Measurements from ENCODE around the gene TRAPPC8.

Gene TRAPPC8

DNA sequence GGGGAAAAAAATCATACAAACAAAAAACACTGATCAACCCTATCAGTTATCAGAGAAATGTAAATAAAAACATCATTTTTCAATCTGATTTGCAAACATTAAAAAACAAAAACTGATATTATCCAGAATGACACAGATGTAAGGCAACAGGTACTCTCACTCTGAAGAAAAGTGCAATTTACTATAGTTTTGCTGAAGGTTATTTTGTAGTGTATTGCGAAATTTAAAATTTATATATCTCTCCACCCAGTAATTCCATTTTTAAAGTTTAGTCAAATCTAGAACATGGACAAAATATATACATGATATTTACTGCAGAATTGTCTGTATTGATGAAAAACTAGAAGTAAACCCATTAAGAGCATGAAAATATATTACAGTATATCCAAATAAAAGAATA, 79.8 kb downstream of the TRAPPC8 start:
- no CpG with 5 or more reads among the region's 1 CpG for WGBS (ENCODE audit: insufficient coverage, insufficient read length)
- no peaks in the 10 kb centered on the region for H3K27me3 ChIP-seq (ENCODE audit: control insufficient read depth, insufficient read depth, low read length)
- no peak overlapping the region for H3K27ac ChIP-seq (ENCODE audit: low read length)
- no peaks in the 10 kb centered on the region for H3K4me1 ChIP-seq (ENCODE audit: control insufficient read depth, insufficient read depth, low read length)
- no peak overlapping the region for H3K4me3 ChIP-seq (ENCODE audit: low read length)
- no peaks in the 10 kb centered on the region for H3K9me3 ChIP-seq (ENCODE audit: control insufficient read depth, insufficient read depth, low read length)
- DNase-seq (ENCODE audit: low read depth, low spot score): no peak
- no peaks in the 10 kb centered on the region for H3K36me3 ChIP-seq (ENCODE audit: control insufficient read depth, insufficient read depth, low read length)

DNA sequence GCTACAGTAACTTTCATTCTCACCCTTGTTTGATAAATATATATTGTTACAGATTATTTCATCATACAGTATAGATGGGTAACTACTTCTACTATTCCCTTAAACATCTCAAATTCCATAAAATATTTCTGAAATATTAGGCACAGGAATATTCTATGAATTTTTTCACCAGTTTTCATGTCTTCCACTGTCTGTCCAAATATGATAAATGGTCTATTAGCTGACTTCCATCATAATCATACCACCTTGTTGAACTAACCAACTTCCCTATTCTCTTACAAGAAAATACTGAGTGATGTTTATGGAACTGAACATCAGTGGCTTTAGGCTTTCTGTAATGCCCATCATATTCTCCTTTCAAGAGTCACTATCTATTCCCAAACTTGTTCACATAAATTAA, 82.4 kb downstream of the TRAPPC8 start:
- Histone ChIP-seq H3K27me3 (ENCODE audit: control insufficient read depth, insufficient read depth, low read length) (no peaks in the 10 kb centered on the region), H3K9me3 (ENCODE audit: control insufficient read depth, insufficient read depth, low read length) (no peaks in the 10 kb centered on the region), H3K27ac (ENCODE audit: low read length) (no peak overlapping the region), H3K4me1 (ENCODE audit: control insufficient read depth, insufficient read depth, low read length) (no peaks in the 10 kb centered on the region), H3K36me3 (ENCODE audit: control insufficient read depth, insufficient read depth, low read length) (no peaks in the 10 kb centered on the region), H3K4me3 (ENCODE audit: low read length) (no peak overlapping the region)
- no peak for DNase-seq (ENCODE audit: low read depth, low spot score)

DNA sequence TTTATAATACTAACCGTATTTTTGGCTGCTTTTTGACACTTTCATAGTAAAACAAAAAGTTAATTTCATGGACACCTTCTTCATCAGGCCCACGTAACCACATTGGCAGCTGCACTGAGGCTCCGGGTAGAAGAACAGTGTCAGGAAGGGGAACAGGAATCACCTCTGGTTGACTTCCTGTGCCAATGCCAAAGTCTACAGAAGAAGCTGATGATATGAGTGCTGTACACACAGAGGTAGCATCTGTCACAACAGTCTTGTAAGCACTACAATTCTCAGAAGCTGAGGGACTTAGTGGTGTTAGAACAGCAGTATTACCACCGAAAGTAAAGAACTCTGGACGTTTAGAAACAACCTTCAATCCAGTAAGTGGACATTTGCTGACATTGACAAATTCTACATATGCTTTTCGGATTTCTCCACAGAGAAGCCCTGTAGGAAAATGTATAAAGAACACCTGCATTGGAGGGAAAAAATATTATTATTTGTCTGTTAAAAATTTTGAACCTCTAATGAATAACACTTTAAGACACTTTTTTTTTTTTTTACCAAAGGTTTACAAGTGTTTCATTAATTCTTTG, 85.3 kb downstream of the TRAPPC8 start:
- Histone ChIP-seq H3K36me3 (ENCODE audit: control insufficient read depth, insufficient read depth, low read length) (no peaks in the 10 kb centered on the region), H3K9me3 (ENCODE audit: control insufficient read depth, insufficient read depth, low read length) (no peaks in the 10 kb centered on the region), H3K4me1 (ENCODE audit: control insufficient read depth, insufficient read depth, low read length) (no peaks in the 10 kb centered on the region), H3K27ac (ENCODE audit: low read length) (no peak overlapping the region), H3K27me3 (ENCODE audit: control insufficient read depth, insufficient read depth, low read length) (no peaks in the 10 kb centered on the region), H3K4me3 (ENCODE audit: low read length) (no peak overlapping the region)
- DNase-seq (ENCODE audit: low read depth, low spot score): no peak
- no CpG with 5 or more reads among the region's 6 CpGs for WGBS (ENCODE audit: insufficient coverage, insufficient read length)

DNA sequence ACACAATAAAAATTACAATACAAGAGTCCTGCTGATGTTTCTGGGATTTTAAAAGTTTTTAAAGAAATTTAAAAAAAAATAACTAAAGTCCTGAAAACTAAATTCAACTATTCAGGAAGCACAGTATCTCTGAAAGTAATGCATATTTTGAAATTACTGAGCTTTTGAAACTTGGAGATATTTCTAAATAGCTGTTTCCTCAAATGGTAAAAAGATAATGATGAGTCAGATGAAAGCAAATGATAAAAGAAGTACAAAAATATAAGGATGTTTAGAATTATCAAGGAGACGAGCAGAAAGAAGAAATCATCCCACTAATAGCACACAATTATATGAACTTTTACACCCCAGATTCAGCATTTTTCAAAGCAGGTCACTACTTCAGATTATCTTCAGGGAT, 92.1 kb downstream of the TRAPPC8 start:
- WGBS (ENCODE audit: insufficient coverage, insufficient read length): no CpG with 5 or more reads among the region's 1 CpG
- H3K4me1 ChIP-seq (ENCODE audit: control insufficient read depth, insufficient read depth, low read length): no peaks in the 10 kb centered on the region; the same call in 1 of the 2 replicates
- no peak for DNase-seq (ENCODE audit: low read depth, low spot score)
- H3K27me3 ChIP-seq (ENCODE audit: control insufficient read depth, insufficient read depth, low read length): no peaks in the 10 kb centered on the region
- no peak overlapping the region for H3K27ac ChIP-seq (ENCODE audit: low read length)
- no peaks in the 10 kb centered on the region for H3K9me3 ChIP-seq (ENCODE audit: control insufficient read depth, insufficient read depth, low read length)
- no peak overlapping the region for H3K4me3 ChIP-seq (ENCODE audit: low read length)
- no peaks in the 10 kb centered on the region for H3K36me3 ChIP-seq (ENCODE audit: control insufficient read depth, insufficient read depth, low read length)

DNA sequence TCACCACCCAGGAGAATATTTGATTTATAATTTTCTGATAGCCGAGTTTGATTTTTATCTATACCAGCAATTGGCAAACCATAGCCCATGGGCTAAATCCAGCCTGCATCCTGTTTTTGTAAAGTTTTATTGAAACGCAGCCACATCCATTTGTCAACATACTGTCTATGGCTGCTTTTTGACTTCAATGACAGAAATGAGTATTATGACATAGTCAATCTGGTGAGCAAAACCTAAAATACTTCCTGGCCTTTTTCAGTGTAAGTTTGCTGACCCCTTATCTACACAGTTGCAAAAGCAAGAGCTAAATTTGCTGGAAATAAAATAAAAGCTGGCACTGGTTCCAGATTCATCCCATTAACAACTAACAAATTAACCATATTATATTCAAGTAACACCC, 102.4 kb downstream of the TRAPPC8 start:
- Histone ChIP-seq H3K9me3 (ENCODE audit: control insufficient read depth, insufficient read depth, low read length) (no peaks in the 10 kb centered on the region), H3K36me3 (ENCODE audit: control insufficient read depth, insufficient read depth, low read length) (no peaks in the 10 kb centered on the region; the same call in 1 of the 2 replicates), H3K4me1 (ENCODE audit: control insufficient read depth, insufficient read depth, low read length) (no peaks in the 10 kb centered on the region), H3K4me3 (ENCODE audit: low read length) (no peak overlapping the region), H3K27me3 (ENCODE audit: control insufficient read depth, insufficient read depth, low read length) (no peaks in the 10 kb centered on the region), H3K27ac (ENCODE audit: low read length) (no peak overlapping the region)
- no peak for DNase-seq (ENCODE audit: low read depth, low spot score)
- WGBS (ENCODE audit: insufficient coverage, insufficient read length): no CpG with 5 or more reads among the region's 2 CpGs

DNA sequence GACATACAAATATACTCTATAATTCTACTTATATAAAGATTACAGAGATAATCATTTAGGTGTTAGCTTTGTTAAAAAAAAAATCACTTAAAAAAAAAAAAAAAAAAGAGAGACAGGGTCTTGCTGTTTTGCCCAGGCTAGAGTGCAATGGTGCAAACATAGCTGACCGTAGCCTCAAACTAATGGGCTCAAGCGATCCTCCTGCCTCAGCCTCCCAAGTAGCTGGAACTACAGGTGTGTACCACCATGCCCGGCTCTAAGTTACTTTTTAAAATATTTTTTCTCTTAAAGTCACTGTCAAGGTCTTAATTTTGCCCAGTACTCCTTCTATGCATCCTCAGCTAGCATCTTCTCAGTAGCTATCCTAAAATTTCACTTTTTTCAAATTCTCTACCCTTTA, 105.0 kb downstream of the TRAPPC8 start:
- no peak overlapping the region for H3K4me3 ChIP-seq (ENCODE audit: low read length)

DNA sequence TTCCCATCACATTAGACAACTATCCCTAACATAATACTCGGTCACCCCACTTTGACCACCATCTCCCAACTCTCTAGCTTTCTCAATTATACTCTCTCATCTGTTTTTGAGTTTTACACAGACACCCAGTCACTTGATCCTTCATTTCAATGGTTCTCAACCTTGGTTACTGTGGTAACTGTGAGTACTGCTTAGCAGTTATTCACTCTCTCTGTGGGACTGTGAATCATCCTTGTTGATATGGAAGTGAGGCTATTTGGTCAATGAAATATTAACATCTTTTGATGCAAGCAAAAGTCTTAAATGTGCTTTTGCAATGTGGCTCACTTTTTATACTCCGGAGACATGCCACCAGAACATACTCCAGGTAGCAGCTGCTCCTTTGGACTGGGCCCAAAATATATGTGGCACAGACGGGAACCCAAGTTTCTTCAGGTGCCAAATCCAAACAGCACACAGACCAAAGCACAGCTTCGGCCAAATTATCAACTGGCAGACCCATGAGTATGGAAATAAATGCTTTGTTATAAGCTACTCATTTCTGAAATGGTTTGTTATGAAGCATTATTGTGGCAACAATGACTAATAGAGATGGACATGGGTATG, 107.3 kb downstream of the TRAPPC8 start:
- Histone ChIP-seq H3K4me3 (ENCODE audit: low read length) (no peak overlapping the region), H3K4me1 (ENCODE audit: control insufficient read depth, insufficient read depth, low read length) (no peaks in the 10 kb centered on the region), H3K36me3 (ENCODE audit: control insufficient read depth, insufficient read depth, low read length) (no peaks in the 10 kb centered on the region; the same call in 1 of the 2 replicates), H3K9me3 (ENCODE audit: control insufficient read depth, insufficient read depth, low read length) (no peaks in the 10 kb centered on the region), H3K27me3 (ENCODE audit: control insufficient read depth, insufficient read depth, low read length) (no peaks in the 10 kb centered on the region), H3K27ac (ENCODE audit: low read length) (no peak overlapping the region)
- no peak for DNase-seq (ENCODE audit: low read depth, low spot score)
- 100% methylated on average over 1 of the region's 4 CpGs for WGBS (ENCODE audit: insufficient coverage, insufficient read length)

More for the DNA sequence above, 105.0 kb downstream of the TRAPPC8 start:
- no peaks in the 10 kb centered on the region for H3K27me3 ChIP-seq (ENCODE audit: control insufficient read depth, insufficient read depth, low read length)
- no peaks in the 10 kb centered on the region for H3K9me3 ChIP-seq (ENCODE audit: control insufficient read depth, insufficient read depth, low read length)
- no peaks in the 10 kb centered on the region; the same call in 1 of the 2 replicates for H3K36me3 ChIP-seq (ENCODE audit: control insufficient read depth, insufficient read depth, low read length)
- WGBS (ENCODE audit: insufficient coverage, insufficient read length): no CpG with 5 or more reads among the region's 3 CpGs
- DNase-seq (ENCODE audit: low read depth, low spot score): no peak
- no peak overlapping the region for H3K27ac ChIP-seq (ENCODE audit: low read length)
- H3K4me1 ChIP-seq (ENCODE audit: control insufficient read depth, insufficient read depth, low read length): no peaks in the 10 kb centered on the region

DNA sequence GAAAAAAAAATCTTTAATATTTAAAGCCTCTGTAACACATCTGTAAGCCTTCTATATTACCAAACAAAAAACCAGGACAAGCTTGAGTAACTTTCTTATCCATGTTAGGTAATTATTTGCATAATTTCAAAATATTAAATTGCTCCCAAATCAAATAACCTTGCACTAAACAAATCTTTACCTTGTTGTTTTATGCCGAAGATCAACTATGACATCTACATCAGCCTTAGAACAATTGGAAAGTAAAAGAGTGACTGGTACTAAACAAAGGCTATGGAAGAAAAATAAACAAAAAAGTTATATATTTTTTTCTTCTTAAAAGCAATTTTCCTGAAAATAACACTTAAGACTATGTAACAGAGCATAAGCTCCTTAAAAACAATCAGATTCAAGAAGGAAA, 111.0 kb downstream of the TRAPPC8 start:
- H3K4me1 ChIP-seq (ENCODE audit: control insufficient read depth, insufficient read depth, low read length): no peaks in the 10 kb centered on the region
- H3K4me3 ChIP-seq (ENCODE audit: low read length): no peak overlapping the region
- no peak for DNase-seq (ENCODE audit: low read depth, low spot score)
- no peak overlapping the region for H3K27ac ChIP-seq (ENCODE audit: low read length)
- no CpG with 5 or more reads among the region's 1 CpG for WGBS (ENCODE audit: insufficient coverage, insufficient read length)
- H3K36me3 ChIP-seq (ENCODE audit: control insufficient read depth, insufficient read depth, low read length): no peaks in the 10 kb centered on the region; the same call in 1 of the 2 replicates
- H3K27me3 ChIP-seq (ENCODE audit: control insufficient read depth, insufficient read depth, low read length): no peaks in the 10 kb centered on the region
- H3K9me3 ChIP-seq (ENCODE audit: control insufficient read depth, insufficient read depth, low read length): no peaks in the 10 kb centered on the region

DNA sequence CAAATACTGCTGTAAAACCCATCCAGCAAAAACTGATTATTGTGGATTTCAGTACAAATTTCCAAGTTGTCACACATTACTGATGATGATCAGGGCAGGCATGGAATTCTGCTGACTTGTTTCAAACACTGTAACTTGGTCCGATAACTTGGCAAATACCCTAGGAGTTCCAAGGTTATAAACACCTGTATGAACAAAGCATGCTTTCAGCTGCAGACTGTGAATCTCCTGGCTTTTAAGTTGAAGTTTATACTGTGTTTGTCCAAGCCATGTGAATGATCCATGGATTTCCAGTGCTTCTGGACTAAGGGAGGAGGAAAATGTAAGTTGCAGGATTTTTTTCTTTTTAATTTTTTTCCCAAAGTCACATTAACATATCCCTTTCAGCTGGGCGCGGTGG, 112.2 kb downstream of the TRAPPC8 start:
- no peak overlapping the region for H3K27ac ChIP-seq (ENCODE audit: low read length)
- H3K4me1 ChIP-seq (ENCODE audit: control insufficient read depth, insufficient read depth, low read length): no peaks in the 10 kb centered on the region
- WGBS (ENCODE audit: insufficient coverage, insufficient read length): no CpG with 5 or more reads among the region's 3 CpGs
- H3K27me3 ChIP-seq (ENCODE audit: control insufficient read depth, insufficient read depth, low read length): no peaks in the 10 kb centered on the region
- no peak overlapping the region for H3K4me3 ChIP-seq (ENCODE audit: low read length)
- DNase-seq (ENCODE audit: low read depth, low spot score): no peak
- no peaks in the 10 kb centered on the region; the same call in 1 of the 2 replicates for H3K36me3 ChIP-seq (ENCODE audit: control insufficient read depth, insufficient read depth, low read length)
- H3K9me3 ChIP-seq (ENCODE audit: control insufficient read depth, insufficient read depth, low read length): no peaks in the 10 kb centered on the region

DNA sequence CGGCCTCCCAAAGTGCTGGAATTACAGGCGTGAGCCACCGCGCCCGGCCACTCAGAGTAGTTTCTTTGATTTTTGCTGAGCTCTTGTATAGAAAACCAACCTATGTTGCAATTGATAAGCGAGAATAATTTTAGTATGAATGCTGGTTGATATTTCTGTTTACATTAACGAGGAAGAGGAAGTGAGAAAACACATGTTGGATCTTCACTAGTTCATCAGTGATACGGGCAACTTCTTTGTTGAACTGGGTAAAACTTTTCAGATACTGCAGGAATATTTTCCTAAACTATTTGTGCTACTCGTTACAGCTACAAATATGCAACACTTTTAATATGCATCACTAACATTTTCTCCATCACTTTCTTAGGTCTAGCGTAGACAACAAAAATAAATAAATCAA, 114.3 kb downstream of the TRAPPC8 start:
- 100% methylated on average over 2 of the region's 10 CpGs for WGBS (ENCODE audit: insufficient coverage, insufficient read length)

More for the DNA sequence above, 114.3 kb downstream of the TRAPPC8 start:
- H3K4me1 ChIP-seq (ENCODE audit: control insufficient read depth, insufficient read depth, low read length): peaks cover 3% of the 10 kb centered on the region; the same call in 1 of the 2 replicates
- no peak for DNase-seq (ENCODE audit: low read depth, low spot score)
- H3K9me3 ChIP-seq (ENCODE audit: control insufficient read depth, insufficient read depth, low read length): no peaks in the 10 kb centered on the region
- H3K27ac ChIP-seq (ENCODE audit: low read length): no peak overlapping the region
- H3K4me3 ChIP-seq (ENCODE audit: low read length): no peak overlapping the region
- H3K27me3 ChIP-seq (ENCODE audit: control insufficient read depth, insufficient read depth, low read length): no peaks in the 10 kb centered on the region
- no peaks in the 10 kb centered on the region; the same call in 1 of the 2 replicates for H3K36me3 ChIP-seq (ENCODE audit: control insufficient read depth, insufficient read depth, low read length)
